ENCODE data around the gene CYP24A1. TPM values are rescaled to one million over a fixed set of nuclear protein-coding genes. Genes with fewer than 3 reads are reported as not detected.

The CYP24A1 gene
- total and polyA plus RNA-seq, 2 experiments from 2014 or later = not detected

GRCh38 chr20:54122189-54122588, 51.6 kb downstream of the CYP24A1 start:
- Histone ChIP-seq H3K27ac (no peak overlapping the region), H3K27me3 (no peaks in the 10 kb centered on the region), H3K4me3 (no peak overlapping the region), H3K36me3 (no peaks in the 10 kb centered on the region), H3K9me3 (ENCODE audit: low read depth) (no peaks in the 10 kb centered on the region), H3K4me1 (ENCODE audit: low read depth) (no peaks in the 10 kb centered on the region)
- peak in 1 of 2 donors; percentile 42 for DNase-seq (ENCODE audit: low read depth in 1 of 2, low spot score in 1 of 2)
- TF ChIP-seq CTCF (IDR thresholded peaks at IDR 0.05; ENCODE audit: low read depth, low read length) = no peak

GRCh38 chr20:54119744-54120143, 54.0 kb downstream of the CYP24A1 start:
- no peaks in the 10 kb centered on the region for H3K36me3 ChIP-seq
- no peak for TF ChIP-seq CTCF (IDR thresholded peaks at IDR 0.05; ENCODE audit: low read depth, low read length)
- H3K4me3 ChIP-seq = no peak overlapping the region
- no peaks in the 10 kb centered on the region for H3K4me1 ChIP-seq (ENCODE audit: low read depth)
- H3K27ac ChIP-seq = no peak overlapping the region
- DNase-seq (ENCODE audit: low read depth in 1 of 2, low spot score in 1 of 2) = no peak
- no peaks in the 10 kb centered on the region for H3K27me3 ChIP-seq
- H3K9me3 ChIP-seq (ENCODE audit: low read depth) = no peaks in the 10 kb centered on the region

GRCh38 chr20:54118220-54119001, 55.4 kb downstream of the CYP24A1 start:
- Histone ChIP-seq H3K4me1 (ENCODE audit: low read depth) (no peaks in the 10 kb centered on the region), H3K9me3 (ENCODE audit: low read depth) (no peaks in the 10 kb centered on the region), H3K4me3 (no peak overlapping the region), H3K27ac (no peak overlapping the region), H3K36me3 (no peaks in the 10 kb centered on the region), H3K27me3 (no peaks in the 10 kb centered on the region)
- no peak for DNase-seq (ENCODE audit: low read depth in 1 of 2, low spot score in 1 of 2)
- TF ChIP-seq CTCF (IDR thresholded peaks at IDR 0.05; ENCODE audit: low read depth, low read length) = no peak

- Histone ChIP-seq H3K36me3 (no peaks in the 10 kb centered on the region), H3K9me3 (ENCODE audit: low read depth) (no peaks in the 10 kb centered on the region), H3K4me1 (ENCODE audit: low read depth) (no peaks in the 10 kb centered on the region), H3K27ac (no peak overlapping the region), H3K4me3 (no peak overlapping the region), H3K27me3 (no peaks in the 10 kb centered on the region)
- no peak for TF ChIP-seq CTCF (IDR thresholded peaks at IDR 0.05; ENCODE audit: low read depth, low read length)
- no peak for DNase-seq (ENCODE audit: low read depth in 1 of 2, low spot score in 1 of 2)
Measured at GRCh38 chr20:54116550-54117235, 57.1 kb downstream of the CYP24A1 start.

- H3K4me1 ChIP-seq (ENCODE audit: low read depth) = no peaks in the 10 kb centered on the region
- H3K27ac ChIP-seq = no peak overlapping the region
- no peak for TF ChIP-seq CTCF (IDR thresholded peaks at IDR 0.05; ENCODE audit: low read depth, low read length)
- no peaks in the 10 kb centered on the region for H3K9me3 ChIP-seq (ENCODE audit: low read depth)
- no peak overlapping the region for H3K4me3 ChIP-seq
- no peaks in the 10 kb centered on the region for H3K36me3 ChIP-seq
- no peaks in the 10 kb centered on the region for H3K27me3 ChIP-seq
- DNase-seq (ENCODE audit: low read depth in 1 of 2, low spot score in 1 of 2) = peak in 1 of 2 donors; percentile 51
Measured at GRCh38 chr20:54115172-54115854, 58.5 kb downstream of the CYP24A1 start.
